Measurements from ENCODE around the gene BLVRA.
"Not testable (repeated sequence)": the region's sequence is repeated elsewhere in the genome, so short reads cannot be mapped to it uniquely, and the experiment has no call there.

BLVRA gene

DNA sequence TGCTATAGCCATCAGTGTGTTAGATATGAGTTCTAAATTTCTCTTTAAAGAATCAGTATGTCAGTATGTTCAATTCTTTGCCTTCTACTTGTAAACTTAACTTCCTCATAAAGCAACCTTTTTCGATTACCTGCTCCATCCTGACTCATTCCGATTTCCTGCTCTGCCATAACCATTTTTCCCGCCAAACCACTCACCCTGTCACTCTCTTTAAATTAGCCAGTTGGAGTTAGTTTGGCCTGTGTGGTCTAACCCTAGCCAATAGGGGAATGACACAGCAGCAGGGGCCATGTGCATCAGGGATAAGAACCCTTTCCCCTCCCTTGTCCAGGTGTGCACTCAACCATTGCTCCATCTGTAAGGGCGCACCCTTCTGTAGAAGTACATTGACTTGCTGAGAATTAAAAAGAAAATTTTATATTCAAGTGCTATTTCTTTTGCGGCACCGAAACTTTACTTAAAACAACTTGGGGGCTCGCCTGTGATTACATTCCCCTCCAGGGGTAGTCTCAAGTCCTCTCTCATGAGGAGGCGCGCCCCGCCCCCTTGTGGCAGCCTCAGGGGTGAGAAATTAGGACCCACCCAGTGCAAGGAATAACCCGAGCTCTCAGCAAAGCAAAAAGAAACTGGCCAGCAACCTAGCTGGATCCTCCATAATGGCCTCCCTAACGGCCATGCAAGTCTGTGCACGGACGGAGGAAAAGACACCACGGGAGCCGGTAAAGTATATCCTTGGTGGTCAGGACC lies 51.9 kb downstream of the BLVRA start:
- DNase-seq, result peak; percentile 50

- no peak for DNase-seq
Observed at GRCh38 chr7:43815373-43815772, 56.9 kb downstream of the BLVRA start.

DNA sequence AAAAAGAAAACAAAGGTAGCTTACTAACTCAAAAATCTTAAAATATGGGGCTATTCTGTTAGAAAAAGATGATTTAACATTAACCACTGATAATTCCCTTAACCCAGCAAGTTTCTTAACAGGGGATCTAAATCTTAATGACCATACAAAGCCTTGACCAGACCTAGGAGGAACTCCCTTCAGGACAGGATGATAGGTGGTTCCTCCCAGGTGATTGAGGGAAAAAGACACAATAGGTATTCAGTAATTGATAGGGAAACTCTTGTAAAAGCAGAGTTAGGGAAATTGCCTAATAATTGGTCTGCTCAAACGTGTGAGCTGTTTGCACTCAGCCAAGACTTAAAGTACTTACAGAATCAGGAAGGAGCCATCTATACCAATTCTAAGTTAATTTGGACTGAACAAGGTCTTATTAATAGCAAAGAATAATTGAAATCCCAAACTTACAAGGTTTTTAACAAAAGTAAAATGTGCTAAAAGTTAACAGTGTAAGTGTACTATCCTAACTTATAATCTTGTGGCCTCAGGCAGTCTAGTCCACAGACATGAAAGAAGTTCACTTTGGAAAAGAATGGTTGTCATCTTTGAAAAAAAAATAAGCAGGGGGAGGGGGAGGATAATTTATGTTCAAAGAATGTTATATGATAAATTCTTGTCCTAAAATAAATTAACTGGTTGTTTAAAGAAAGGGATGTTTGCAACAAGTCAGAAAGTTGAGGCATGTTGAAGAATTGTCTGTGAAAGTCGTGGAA lies 57.7 kb downstream of the BLVRA start:
- DNase-seq, result not testable (repeated sequence)

DNA sequence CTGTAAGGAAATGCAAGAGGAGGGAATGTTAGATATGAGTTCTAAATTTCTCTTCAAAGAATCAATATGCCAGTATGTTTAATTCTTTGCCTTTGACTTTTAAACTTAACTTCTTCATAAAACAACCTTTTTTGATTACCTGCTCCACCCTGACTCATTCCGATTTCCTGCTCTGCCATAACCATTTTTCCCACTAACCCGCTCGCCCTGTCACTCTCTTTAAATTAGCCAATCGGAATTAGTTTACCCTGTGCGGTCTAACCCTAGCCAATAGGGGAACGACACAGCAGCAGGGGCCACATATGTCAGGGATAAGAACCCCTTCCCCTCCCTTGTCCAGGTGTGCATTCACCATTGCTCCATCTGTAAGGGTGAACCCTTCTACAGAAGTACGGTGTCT lies 64.9 kb downstream of the BLVRA start:
- not testable (repeated sequence) for DNase-seq

DNA sequence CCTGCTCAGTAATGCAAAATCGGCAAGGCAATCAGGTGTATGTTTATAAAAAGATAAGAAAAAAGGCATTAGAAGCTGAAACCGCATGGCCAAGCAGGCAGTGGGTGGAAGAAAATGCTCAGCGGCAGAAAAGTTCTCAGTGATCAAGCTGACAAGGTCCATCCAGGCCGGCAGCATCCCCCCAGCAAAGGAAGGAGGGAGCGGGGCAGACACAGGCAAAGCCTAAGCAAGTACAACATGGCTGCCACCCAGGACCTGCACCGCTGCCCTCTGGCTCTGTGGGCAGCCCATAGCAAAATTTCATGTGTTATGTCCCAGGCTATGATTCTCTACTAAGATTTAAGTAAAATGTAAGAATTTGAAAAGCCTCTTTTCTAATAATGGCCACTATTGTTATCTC lies 65.5 kb downstream of the BLVRA start:
- DNase-seq, result no peak

GRCh38 chr7:43824513-43824912 lies 66.0 kb downstream of the BLVRA start:
- not testable (repeated sequence) for DNase-seq

DNA sequence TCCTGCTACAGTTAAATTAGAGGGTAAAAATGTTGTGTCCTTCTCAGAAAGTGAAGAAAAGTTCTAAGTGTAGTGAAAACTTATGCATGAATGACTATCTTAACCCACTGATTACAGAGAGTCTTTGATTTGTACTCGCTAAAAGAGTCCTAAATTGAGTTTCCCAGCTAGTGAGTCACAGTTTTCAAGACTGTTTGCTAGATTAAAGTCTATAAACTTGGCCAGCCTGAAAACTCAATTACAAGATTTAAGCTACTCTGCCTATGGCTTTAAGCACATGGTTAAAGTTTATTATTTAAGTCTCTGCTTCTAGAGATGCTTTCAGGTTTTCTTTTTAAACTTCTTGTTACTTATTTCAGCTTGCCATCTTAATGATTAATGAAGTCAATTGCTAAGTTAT lies 66.5 kb downstream of the BLVRA start:
- DNase-seq, result no peak

GRCh38 chr7:43825391-43825808 lies 66.9 kb downstream of the BLVRA start:
- DNase-seq, result no peak

GRCh38 chr7:43830917-43831316 lies 72.4 kb downstream of the BLVRA start:
- DNase-seq, result not testable (repeated sequence)

GRCh38 chr7:43834463-43835251 lies 76.2 kb downstream of the BLVRA start:
- peak; percentile 45 for DNase-seq

DNA sequence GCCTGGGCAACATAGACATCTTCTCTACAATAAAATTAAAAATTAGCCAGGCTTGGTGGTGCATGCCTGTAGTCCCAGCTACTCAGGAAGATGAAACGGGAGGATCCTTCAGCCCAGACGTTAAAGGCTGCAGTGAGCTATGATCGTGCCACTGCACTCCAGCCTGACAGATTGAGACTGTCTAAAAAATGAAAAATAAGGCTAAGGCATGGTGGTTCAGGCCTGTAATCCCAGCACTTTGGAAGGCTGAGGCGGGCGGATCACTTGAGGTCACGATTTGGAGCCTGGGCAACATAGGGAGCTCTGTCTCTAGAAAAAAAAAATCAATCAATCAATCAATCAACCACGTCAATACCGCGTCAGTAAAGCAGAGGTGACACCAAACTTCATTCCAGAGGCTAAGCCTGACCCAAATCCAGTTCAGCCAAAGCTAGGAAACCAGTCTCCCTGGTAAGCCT lies 79.8 kb downstream of the BLVRA start:
- DNase-seq, result no peak

DNA sequence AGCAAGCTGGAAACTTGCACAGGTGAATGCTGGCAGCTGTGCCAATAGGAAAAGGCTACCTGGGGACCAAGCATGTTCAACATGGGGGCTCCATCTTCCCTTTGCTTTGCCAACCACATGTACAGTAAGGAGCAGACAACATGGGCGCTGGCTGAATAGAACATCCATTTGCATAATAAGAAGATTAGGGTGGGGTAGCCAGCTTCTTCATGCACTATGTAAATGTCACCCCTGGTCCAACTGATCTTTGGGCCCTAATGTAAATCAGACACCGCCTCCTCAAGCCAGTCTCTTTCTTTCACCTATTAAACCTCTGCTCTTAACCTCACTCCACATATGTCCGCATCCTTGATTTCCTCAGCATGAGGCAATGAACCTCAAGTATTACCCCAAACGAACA lies 84.8 kb downstream of the BLVRA start:
- DNase-seq, result no peak

- DNase-seq, result no peak
Observed at GRCh38 chr7:43844257-43844656, 85.8 kb downstream of the BLVRA start.

DNA sequence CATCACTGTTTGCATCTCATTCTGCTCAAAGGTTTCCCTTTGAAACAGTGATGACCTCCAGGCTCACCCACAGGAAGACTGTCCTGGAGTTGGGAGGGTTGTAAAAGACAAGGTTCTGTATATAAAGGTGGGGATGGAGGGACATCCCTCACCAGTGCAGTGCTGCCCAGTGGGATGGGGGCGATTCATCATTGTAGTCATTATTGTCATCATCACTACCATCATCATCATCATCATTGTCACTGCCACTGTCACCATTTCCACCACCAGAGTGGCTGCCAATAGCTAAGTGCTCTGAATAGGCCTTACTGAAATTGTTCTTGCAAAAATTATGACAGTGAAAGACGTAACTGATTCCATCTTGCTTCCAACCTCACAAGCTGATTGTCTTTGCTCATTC lies 86.2 kb downstream of the BLVRA start:
- no peak for DNase-seq

DNA sequence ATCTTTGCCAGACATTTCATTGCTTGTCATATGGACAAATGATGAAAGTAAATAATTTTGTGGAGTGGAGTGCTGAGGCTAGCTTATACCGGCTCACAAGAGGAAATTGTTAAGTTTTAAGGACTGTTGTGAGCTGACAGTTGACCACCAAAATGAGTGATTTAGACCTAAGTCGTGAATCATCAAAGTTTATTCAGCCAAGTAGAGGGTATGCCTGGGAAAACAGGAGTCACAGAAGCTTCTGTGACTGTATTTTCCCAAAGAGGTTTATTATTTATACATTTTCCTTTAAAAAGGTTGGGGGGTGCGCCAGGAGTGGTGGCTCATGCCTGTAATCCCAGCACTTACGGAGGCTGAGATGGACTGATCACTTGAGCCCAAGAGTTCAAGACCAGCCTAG lies 89.0 kb downstream of the BLVRA start:
- no peak for DNase-seq

- DNase-seq, result no peak
Observed at GRCh38 chr7:43849047-43849446, 90.6 kb downstream of the BLVRA start.

DNA sequence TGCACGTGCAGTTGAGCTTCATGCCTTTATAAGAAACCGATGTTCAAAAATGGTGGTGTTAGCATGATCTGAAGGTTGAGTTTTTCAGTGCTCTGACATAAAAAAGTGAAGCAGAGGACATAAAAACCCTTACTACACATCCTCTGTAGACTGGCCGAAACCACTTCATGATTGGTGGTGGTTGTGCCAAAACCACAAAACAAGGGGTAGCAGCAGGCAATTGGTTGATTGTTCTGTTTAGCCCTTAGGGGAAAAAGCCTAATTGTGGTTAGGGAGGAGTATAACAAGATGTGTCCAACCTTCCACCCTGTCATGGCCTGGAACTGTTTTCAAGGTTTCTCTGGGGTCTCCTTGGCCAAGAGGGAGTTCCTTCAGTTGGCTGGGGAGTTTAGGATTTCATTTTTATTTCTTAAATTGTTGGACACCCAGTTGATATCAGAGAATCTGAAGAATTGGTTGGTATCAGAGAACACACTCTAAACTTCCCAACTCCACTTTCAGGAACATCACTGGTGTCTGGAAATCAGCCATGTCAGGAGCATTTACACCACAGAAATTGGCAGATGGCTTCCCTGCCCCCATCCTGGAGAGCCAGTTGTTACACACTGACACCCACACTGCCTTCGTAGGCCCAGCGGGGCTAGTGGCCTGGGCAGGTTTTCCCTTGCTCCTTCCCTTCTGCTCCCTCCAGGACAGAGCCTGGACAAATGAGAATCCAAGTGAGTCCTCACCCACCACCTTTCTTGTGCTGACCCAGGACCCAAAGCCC lies 92.1 kb downstream of the BLVRA start:
- no peak for DNase-seq

DNA sequence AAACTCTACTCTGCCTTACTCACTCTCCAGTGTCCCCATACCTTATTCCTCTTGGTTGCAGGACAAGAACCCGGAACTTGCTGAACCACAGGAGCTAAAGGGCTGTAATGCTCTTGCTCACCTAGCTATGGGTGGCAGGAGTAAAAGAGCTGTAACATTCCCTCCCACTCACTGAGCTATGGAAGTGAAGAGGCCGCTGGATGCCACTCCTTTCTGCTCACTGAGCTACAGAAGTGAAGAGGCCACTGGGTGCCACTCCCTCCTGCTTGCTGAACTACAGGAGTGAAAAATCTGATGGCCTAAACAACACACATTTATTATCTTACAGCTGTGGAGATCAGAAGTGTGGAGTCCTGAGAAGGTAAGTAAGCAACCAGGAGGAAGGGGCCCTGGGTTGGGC lies 93.3 kb downstream of the BLVRA start:
- no peak for DNase-seq

DNA sequence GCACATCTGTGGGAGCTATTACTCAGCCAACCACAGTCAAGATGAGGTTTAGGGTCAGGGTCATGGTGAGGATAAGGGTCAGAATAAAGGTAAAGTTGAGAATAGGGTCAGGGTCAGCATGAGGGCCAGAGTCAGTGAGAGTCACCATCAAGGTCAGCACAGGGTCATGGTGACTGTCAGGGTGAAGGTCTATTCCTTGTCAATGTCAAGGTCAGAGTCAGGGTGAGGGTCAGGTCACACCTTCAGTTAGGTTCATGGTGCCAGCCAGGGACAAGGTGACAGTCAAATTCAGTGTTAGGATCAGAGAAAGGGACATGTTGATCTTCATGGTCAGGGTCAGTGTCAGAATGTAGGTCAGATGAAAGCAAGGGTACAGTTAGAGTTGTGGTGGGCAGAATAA lies 96.7 kb downstream of the BLVRA start:
- DNase-seq, result no peak

DNA sequence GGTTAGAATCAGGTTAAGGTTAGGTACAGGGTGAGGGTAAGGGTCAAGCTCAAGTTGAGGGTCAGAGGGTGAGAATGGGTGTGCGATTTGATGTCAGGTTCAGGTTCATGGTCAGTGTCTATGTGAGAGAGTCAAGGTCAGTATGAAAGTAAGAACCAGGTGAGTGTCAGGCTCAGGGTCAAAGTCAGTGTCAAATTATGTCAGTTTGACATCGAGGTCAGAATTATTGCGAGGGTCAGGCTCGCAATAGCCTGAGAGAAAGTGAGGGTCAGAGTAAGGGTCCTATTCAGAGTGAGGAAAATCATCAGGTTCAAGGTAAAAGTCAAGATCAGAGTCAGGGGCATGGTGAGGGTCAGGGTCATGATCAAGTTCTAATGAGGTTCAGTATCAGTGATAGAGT lies 97.8 kb downstream of the BLVRA start:
- DNase-seq, result no peak
